HG02973 (cell line): Measurements from ENCODE around the gene ZNF441.
A peak's percentile ranks its signal among the peaks of the same experiment; 100 is the strongest.
"Not testable (repeated sequence)": the region's sequence is repeated elsewhere in the genome, so short reads cannot be mapped to it uniquely, and the experiment has no call there.

Experiments
- ATAC-seq: cut with Tn5 transposase; IDR thresholded peaks from one replicate; pipeline ENCODE4 v1.9.1; 2021; ENCODE audit warnings: moderate library complexity; ENCODE audit not compliant: unreplicated experiment

The ZNF441 gene

GRCh38 chr19:11776669-11777068 lies 9.9 kb downstream of the ZNF441 start:
- not testable (repeated sequence) for ATAC-seq

- ATAC-seq, result no peak
Measured at GRCh38 chr19:11780431-11781020, 13.7 kb downstream of the ZNF441 start.

- ATAC-seq, result no peak
Measured at GRCh38 chr19:11781295-11782057, 14.7 kb downstream of the ZNF441 start.

- no peak for ATAC-seq
Measured at GRCh38 chr19:11783767-11784166, 17.0 kb downstream of the ZNF441 start.

GRCh38 chr19:11784356-11784755 lies 17.6 kb downstream of the ZNF441 start:
- ATAC-seq, result no peak

- no peak for ATAC-seq
Measured at GRCh38 chr19:11787536-11787935, 20.7 kb downstream of the ZNF441 start.

DNA sequence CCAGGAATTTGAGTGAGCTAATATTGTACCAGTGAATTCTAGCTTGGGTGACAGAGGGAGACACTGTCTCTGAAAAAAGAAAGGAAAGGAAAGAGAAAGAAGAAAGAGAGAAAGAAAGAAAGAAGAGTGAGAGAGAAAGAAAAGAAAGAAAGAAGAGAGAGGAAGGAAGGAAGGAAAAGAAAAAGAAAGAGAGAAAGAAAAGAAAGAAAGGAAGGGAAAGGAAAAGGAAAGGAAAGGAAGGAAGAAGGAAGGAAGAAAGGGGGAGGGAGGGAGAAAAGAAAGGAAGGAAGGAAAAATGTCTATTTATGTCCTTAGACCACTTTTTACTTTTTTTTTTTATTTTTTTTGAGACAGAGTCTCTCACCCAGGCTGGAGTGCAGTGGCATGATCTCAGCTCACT lies 26.1 kb downstream of the ZNF441 start:
- ATAC-seq, result no peak

GRCh38 chr19:11797491-11797890 lies 30.7 kb downstream of the ZNF441 start:
- ATAC-seq, result no peak

DNA sequence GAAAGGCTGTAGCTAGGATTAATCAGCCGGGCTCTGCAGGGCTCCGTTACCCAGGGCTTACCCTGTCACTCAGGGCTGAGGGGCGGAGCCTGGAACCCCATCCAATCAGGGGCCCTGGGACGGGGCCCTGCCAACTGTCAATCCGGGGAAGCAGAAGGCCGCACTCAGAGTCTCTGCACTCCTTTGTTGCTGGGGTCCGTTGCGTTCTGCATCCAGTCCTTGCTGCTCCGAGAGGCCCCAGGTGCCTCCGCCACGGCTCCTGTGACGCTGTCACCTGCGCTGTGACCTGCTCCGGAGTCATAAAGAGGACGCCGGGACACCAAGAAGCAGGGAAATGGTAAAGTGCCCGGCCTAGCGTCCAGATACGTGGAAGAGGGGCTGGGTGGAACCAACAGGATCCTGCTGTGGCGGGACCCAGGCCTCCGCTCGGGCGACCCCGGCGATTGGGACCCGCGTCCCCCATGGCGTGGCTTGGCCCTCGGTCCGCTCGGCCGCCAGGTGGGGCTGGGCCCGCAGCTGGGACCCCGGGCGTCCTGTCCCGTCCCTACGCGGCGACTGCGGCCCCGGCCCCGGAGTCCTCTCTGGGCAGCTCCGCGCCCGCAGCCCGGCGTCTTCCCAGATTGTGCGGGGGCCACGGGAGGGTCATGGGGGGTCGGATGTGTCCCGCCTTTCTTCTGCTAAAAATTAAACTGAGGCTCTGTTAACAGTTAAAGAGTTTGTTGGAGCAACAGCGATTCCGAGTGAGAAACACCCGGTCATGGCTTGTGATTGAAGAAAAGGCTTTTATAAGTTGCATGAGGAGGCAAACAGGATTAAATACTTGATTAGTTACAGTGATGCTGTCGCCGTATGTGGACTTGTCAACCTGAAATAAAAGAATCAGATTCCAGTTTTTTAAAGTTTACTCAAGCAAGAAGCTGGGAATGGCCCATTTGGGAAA lies 31.9 kb downstream of the ZNF441 start, which contains the start of gene ZNF491:
TSS of gene ZNF491 (plus strand) at position 133 of the 940 bp plus-strand sequence. CDS start 7,431 bp downstream, outside the sequence.
- peak; percentile 74 for ATAC-seq

DNA sequence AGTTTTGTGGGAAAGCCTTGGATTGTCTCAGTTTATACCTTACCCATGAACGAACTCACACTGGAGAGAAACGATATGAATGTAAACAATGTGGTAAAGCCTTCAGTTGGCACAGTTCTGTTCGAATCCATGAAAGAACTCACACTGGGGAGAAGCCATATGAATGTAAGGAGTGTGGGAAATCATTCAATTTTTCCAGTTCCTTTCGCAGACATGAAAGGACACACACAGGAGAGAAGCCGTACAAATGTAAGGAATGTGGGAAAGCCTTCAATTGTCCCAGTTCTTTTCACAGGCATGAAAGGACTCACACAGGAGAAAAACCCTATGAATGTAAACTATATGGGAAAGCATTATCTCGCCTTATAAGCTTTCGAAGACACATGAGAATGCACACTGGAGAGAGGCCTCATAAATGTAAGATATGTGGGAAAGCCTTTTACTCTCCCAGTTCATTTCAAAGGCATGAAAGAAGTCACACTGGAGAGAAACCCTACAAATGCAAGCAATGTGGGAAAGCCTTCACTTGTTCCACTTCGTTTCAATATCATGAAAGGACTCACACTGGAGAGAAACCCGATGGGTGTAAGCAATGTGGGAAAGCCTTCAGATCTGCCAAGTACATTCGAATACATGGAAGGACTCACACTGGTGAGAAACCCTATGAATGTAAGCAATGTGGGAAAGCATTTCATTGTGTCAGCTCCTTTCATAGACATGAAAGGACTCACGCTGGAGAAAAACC lies 39.7 kb downstream of the ZNF441 start:
- no peak for ATAC-seq

GRCh38 chr19:11807099-11807380 lies 40.2 kb downstream of the ZNF441 start:
- ATAC-seq, result no peak

- no peak for ATAC-seq
Measured at GRCh38 chr19:11813703-11814028, 46.9 kb downstream of the ZNF441 start.

DNA sequence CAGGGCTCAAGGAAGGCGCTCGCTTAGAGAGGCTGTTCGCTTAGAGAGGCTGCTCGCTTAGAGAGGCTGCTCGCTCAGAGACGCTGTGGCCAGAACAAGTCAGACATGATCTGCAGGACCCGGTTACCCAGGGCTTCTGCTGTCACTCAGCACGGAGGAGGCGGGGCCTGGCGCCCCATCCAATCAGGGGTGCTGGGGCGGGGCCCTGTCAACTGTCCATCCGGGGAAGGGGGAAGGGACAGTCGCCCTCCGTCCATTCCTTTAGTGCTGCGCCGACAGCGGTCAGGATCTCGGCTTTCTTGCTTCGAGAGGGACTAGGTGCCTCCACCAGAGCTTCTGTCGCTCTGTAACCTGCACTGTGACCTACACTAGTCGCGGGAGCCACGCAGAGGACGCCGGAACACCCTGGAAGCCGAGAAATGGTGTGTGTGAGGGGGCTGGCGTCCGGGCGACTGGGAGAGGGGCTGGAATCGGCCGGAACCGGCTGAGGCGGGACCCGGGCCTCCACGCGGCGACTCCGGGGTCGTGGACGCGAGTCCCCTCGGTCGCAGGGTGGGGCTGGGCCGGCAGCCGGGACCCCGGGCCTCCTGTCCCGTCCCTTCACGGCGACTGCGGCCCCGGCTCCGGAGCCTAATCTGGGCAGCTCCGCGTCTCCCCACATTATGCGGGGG lies 47.4 kb downstream of the ZNF441 start, which contains the start of gene ZNF440:
TSS of gene ZNF440 (plus strand) at position 245 of the 671 bp plus-strand sequence. CDS start at position 420, 175 bp downstream.
- ATAC-seq, result peak; percentile 92

DNA sequence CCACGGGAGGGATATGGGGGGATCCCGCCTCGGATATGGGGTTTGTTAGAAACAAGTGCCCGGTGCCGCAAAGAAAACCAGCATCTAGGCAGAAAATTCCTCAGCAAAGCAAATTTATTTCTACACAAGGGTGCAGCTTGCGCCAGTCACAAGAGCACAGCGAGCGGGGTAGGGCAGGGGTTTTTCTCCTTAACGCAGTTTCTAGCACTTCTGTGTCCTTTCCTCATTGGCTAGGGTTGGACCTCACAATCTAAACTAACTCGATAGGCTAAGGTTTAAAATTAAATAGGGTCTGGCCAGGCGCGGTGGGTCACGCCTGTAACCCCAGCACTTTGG lies 47.9 kb downstream of the ZNF441 start:
- ATAC-seq, result no peak

DNA sequence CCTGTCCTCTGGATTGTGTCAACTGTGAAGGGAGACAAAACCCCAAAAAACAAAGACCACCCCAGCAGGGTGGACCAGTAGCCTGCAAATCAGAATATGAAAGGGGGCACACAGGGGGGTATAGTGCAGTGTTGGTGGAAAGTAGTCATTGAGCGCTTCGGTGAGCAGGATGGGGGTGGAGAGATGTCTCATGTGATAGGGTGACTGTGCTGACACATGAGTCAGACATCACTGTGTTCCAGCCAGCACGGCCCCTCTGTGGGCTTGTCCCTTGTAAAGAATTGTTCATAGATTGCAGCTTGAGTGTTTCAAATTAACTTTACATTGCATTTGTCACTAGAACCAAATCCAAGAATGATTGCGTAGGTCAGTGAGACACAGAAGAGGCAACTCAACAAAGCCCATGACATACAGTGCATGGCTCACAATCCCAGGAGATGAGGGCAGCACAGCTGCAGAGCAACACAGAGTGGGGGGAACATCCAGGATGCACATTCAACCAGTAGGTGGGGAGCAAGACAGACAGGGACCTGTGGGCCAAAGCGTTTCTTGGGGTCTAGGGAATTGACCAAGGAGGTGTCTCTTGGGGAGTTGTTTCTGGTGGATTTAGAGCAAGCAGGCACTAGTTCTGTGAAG lies 54.8 kb downstream of the ZNF441 start:
- no peak for ATAC-seq

- ATAC-seq, result not testable (repeated sequence)
Measured at GRCh38 chr19:11828957-11829876, 62.4 kb downstream of the ZNF441 start.

DNA sequence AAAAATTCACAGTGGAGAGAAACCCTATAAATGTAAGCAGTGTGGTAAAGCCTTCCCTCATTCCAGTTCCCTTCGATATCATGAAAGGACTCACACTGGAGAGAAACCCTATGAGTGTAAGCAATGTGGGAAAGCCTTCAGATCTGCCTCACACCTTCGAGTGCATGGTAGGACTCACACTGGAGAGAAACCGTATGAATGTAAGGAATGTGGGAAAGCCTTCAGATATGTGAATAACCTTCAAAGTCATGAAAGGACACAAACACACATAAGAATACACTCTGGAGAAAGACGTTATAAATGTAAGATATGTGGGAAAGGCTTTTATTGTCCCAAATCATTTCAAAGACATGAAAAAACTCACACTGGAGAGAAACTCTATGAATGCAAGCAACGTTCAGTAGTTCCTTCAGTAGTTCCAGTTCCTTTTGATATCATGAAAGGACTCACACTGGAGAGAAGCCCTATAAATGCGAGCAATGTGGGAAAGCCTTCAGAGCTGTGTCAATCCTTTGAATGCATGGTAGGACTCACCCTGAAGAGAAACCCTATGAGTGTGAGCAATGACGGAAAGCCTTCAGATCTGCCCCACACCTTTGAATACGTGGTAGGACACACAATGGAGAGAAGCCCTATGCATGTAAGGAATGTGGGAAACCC lies 65.6 kb downstream of the ZNF441 start:
- ATAC-seq, result no peak

- no peak for ATAC-seq
Measured at GRCh38 chr19:11833541-11833940, 66.7 kb downstream of the ZNF441 start.
